ENCODE measurements around the gene ASIC4. TPM values are rescaled to one million over a fixed set of nuclear protein-coding genes. Genes with fewer than 3 reads are reported as not detected.

Gene ASIC4
- total RNA-seq, 1 experiment from 2014 or later: not detected

GRCh38 chr2:219492575-219492974 is 21.7 kb upstream of the ASIC4 start:
- DNase-seq (ENCODE audit: low read depth, low spot score): no peak
- in situ Hi-C loops (cut with HindIII; ENCODE audit: low pct_unique_long_range_greater_than_20kb, low sequenced_read_pairs): no loop called here

- in situ Hi-C loops (cut with HindIII; ENCODE audit: low pct_unique_long_range_greater_than_20kb, low sequenced_read_pairs): no loop called here
Observed at GRCh38 chr2:219493086-219493485, 21.2 kb upstream of the ASIC4 start.

GRCh38 chr2:219494952-219495530 is 19.2 kb upstream of the ASIC4 start:
- DNase-seq (ENCODE audit: low read depth, low spot score): no peak
- in situ Hi-C loops (cut with HindIII; ENCODE audit: low pct_unique_long_range_greater_than_20kb, low sequenced_read_pairs): no loop called here

More at GRCh38 chr2:219493086-219493485, 21.2 kb upstream of the ASIC4 start:
- no peak for DNase-seq (ENCODE audit: low read depth, low spot score)

- DNase-seq (ENCODE audit: low read depth, low spot score): peak; percentile 84
- in situ Hi-C loops (cut with HindIII; ENCODE audit: low pct_unique_long_range_greater_than_20kb, low sequenced_read_pairs): no loop called here
Observed at GRCh38 chr2:219495531-219496122, 18.7 kb upstream of the ASIC4 start.

GRCh38 chr2:219496247-219496824 is 17.9 kb upstream of the ASIC4 start:
- no peak for DNase-seq (ENCODE audit: low read depth, low spot score)
- in situ Hi-C loops (cut with HindIII; ENCODE audit: low pct_unique_long_range_greater_than_20kb, low sequenced_read_pairs): no loop called here

GRCh38 chr2:219496825-219497494 is 17.3 kb upstream of the ASIC4 start:
- in situ Hi-C loops (cut with HindIII; ENCODE audit: low pct_unique_long_range_greater_than_20kb, low sequenced_read_pairs): no loop called here
- no peak for DNase-seq (ENCODE audit: low read depth, low spot score)

- DNase-seq (ENCODE audit: low read depth, low spot score): peak; percentile 78
- in situ Hi-C loops (cut with HindIII; ENCODE audit: low pct_unique_long_range_greater_than_20kb, low sequenced_read_pairs): no loop called here
Observed at GRCh38 chr2:219497495-219498279, 16.6 kb upstream of the ASIC4 start.

GRCh38 chr2:219498280-219499057 is 15.8 kb upstream of the ASIC4 start, which contains the start of gene GMPPA:
TSS of gene GMPPA (plus strand) at chr2:219498891. CDS start at chr2:219499976, 1,085 bp downstream.
- peak; percentile 98 for DNase-seq (ENCODE audit: low read depth, low spot score)
- in situ Hi-C loops (cut with HindIII; ENCODE audit: low pct_unique_long_range_greater_than_20kb, low sequenced_read_pairs): no loop called here

GRCh38 chr2:219499058-219499307 is 15.3 kb upstream of the ASIC4 start:
- DNase-seq (ENCODE audit: low read depth, low spot score): no peak
- in situ Hi-C loops (cut with HindIII; ENCODE audit: low pct_unique_long_range_greater_than_20kb, low sequenced_read_pairs): no loop called here

- in situ Hi-C loops (cut with HindIII; ENCODE audit: low pct_unique_long_range_greater_than_20kb, low sequenced_read_pairs): no loop called here
- DNase-seq (ENCODE audit: low read depth, low spot score): no peak
Observed at GRCh38 chr2:219499555-219499954, 14.7 kb upstream of the ASIC4 start.

- DNase-seq (ENCODE audit: low read depth, low spot score): peak; percentile 22
- in situ Hi-C loops (cut with HindIII; ENCODE audit: low pct_unique_long_range_greater_than_20kb, low sequenced_read_pairs): no loop called here
Observed at GRCh38 chr2:219500135-219500534, 14.1 kb upstream of the ASIC4 start.

GRCh38 chr2:219501849-219502248 is 12.4 kb upstream of the ASIC4 start:
- in situ Hi-C loops (cut with HindIII; ENCODE audit: low pct_unique_long_range_greater_than_20kb, low sequenced_read_pairs): no loop called here
- DNase-seq (ENCODE audit: low read depth, low spot score): no peak

- in situ Hi-C loops (cut with HindIII; ENCODE audit: low pct_unique_long_range_greater_than_20kb, low sequenced_read_pairs): no loop called here
- no peak for DNase-seq (ENCODE audit: low read depth, low spot score)
Observed at GRCh38 chr2:219502618-219503017, 11.7 kb upstream of the ASIC4 start.

- in situ Hi-C loops (cut with HindIII; ENCODE audit: low pct_unique_long_range_greater_than_20kb, low sequenced_read_pairs): no loop called here
- no peak for DNase-seq (ENCODE audit: low read depth, low spot score)
Observed at GRCh38 chr2:219505585-219505984, 8.7 kb upstream of the ASIC4 start.

- in situ Hi-C loops (cut with HindIII; ENCODE audit: low pct_unique_long_range_greater_than_20kb, low sequenced_read_pairs): no loop called here
- no peak for DNase-seq (ENCODE audit: low read depth, low spot score)
Observed at GRCh38 chr2:219506153-219506801, 8.0 kb upstream of the ASIC4 start.

GRCh38 chr2:219506802-219507526 is 7.3 kb upstream of the ASIC4 start:
- DNase-seq (ENCODE audit: low read depth, low spot score): no peak
- in situ Hi-C loops (cut with HindIII; ENCODE audit: low pct_unique_long_range_greater_than_20kb, low sequenced_read_pairs): no loop called here

Measured in SK-MEL-5 (cell line).